Right lobe of liver (tissue), 4 donors: ENCODE results near the gene KCNJ4.

Source experiments
- POLR2A ChIP-seq: fragments of 450-650 bp; IDR thresholded peaks from one replicate; pipeline ENCODE4 v1.6.1; 2017; ENCODE audit warnings: antibody characterized with exemption, mild to moderate bottlenecking
- TF ChIP-seq, protein P1 (sequence below), 4 donors: fragments of 200-600 bp in 3 of 4; fragments of 450-650 bp in 1 of 4; IDR thresholded peaks; one replicate each; pipeline versions ENCODE4 v1.5.1 to v1.8.0; 2016 to 2022; ENCODE audit warnings: antibody characterized with exemption in 4 of 4, mild to moderate bottlenecking in 2 of 4
- donor health status: DM: no; HTN: no; CAD: no.
- donor health status: DM: no; HTN: no; CAD: no.
- donor health status: DM: no; HTN: yes; CAD: no.

GRCh38 chr22:38419121-38419857 is 35.7 kb downstream of the KCNJ4 start:
- TF ChIP-seq, protein P1, sequence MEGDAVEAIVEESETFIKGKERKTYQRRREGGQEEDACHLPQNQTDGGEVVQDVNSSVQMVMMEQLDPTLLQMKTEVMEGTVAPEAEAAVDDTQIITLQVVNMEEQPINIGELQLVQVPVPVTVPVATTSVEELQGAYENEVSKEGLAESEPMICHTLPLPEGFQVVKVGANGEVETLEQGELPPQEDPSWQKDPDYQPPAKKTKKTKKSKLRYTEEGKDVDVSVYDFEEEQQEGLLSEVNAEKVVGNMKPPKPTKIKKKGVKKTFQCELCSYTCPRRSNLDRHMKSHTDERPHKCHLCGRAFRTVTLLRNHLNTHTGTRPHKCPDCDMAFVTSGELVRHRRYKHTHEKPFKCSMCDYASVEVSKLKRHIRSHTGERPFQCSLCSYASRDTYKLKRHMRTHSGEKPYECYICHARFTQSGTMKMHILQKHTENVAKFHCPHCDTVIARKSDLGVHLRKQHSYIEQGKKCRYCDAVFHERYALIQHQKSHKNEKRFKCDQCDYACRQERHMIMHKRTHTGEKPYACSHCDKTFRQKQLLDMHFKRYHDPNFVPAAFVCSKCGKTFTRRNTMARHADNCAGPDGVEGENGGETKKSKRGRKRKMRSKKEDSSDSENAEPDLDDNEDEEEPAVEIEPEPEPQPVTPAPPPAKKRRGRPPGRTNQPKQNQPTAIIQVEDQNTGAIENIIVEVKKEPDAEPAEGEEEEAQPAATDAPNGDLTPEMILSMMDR (IDR thresholded peaks at IDR 0.05) = no peak
- TF ChIP-seq POLR2A = no peak
